GM18861 (cell line): ENCODE data around the gene MSH2.
"Not testable (repeated sequence)": the region's sequence is repeated elsewhere in the genome, so short reads cannot be mapped to it uniquely, and the experiment has no call there.

Experiments
- ATAC-seq: cut with Tn5 transposase; IDR thresholded peaks from one replicate; pipeline ENCODE4 v1.9.1; 2021; ENCODE audit not compliant: unreplicated experiment

MSH2 gene

DNA sequence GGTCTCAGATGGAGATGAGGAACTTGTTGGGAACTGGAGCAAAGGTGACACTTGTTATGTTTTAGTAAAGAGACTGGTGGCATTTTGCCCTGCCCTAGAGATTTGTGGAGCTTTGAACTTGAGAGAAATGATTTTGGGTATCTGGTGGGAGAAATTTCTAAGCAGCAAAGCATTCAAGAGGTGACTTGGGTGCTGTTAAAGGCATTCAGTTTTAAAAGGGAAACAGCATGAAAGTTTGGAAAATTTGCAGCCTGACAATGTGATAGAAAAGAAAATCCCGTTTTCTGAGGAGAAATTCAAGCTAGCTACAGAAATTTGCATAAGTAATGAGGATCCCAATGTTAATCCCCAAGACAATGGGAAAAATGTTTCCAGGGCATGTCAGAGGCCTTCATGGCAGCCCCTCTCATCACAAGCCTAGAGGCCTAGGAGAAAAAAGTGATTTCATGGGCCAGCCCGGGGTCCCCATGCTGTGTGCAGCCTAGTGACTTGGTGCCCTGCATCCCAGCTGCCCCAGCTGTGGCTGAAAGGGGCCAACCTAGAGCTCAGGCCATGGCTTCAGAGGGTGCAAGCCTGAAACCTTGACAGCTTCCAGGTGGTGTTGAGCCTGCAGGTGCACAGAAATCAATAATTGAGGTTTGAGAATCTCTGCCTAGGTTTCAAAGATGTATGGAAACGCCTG lies 3.8 kb downstream of the MSH2 start:
- ATAC-seq = not testable (repeated sequence)

DNA sequence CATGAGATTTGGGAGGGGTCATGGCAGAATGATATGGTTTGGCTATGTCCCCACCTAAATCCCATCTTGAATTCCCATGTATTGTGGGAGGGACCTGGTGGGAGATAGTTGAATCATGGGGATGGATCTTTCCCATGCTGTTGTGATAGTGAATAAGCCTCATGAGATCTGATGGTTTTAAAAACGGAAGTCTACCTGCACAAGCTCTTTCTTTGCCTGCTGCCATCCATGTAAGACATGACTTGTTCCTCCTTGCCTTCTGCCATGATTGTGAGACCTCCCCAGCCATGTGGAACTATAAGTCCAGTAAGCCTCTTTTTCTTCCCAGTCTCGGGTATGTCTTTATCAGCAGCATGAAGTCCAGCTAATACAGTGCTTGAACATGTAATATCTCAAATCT lies 5.0 kb downstream of the MSH2 start:
- not testable (repeated sequence) for ATAC-seq

DNA sequence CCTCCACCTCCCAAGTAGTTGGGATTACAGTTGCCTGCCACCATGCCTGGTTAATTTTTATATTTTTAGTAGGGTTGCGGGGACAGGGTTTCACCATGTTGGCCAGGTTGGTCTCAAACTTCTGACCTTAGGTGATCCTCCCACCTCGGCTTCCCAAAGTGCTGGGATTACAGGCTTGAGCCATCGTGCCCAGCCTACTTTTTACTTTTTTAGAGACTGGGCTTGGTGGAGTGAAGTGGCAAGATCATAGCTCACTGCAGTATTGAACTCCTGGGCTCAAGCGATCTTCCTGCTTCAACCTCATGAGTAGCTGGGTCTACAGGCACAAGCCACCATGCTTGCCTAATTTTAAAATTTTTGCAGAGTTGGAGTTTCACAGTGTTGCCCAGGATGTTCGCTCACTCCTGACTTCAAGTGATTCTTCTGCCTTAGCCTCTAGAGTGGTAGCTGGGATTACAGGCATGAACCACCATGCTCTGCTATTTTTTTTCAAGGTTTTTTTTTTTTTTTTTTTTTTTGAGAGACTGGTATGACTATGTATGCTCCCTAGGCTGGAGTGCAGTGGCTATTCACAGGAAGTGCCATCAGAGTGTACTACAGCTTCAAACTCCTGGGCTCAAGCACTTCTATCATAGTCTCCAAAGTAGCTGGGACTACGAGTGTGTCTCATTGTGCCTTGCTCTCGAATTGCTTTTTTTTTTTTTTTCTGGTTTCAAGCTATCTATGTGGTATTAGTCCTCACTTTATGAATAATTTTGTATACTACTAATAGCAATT lies 11.9 kb downstream of the MSH2 start:
- ATAC-seq = no peak

DNA sequence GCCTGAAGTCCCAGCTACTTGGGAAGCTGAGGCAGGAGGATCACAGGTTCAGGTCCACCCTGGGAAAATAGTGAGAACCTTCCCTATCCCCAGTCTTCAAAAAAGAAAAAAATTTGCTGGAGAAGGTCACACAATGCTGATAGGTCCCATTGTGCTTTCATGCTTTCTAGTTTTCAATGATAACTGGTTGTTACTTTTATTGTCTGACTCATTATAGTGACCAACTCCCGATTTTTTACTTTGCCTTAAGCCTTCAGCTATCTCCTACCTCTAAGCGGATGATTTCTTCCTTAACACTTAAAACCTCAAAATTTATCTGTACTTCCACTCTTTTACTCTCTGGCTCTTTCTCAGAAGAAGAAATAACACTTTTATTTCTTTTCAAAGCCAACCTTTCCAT lies 17.3 kb downstream of the MSH2 start:
- no peak for ATAC-seq

DNA sequence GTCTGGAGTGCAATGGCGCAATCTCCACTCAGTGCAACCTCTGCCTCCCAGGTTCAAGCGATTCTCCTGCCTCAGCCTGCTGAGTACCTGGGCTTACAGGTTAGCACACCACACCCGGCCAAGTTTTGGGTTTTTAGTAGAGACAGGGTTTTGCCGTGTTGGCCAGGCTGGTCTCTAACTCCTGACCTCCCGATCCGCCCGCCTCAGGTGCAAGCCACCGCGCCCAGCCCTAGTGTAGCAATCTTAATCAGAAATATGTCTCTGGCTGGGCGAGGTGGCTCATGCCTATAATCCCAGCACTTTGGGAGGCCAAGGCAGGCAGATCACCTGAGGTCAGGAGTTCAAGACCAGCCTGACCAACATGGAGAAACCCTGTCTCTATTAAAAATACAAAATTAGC lies 17.7 kb downstream of the MSH2 start:
- ATAC-seq = not testable (repeated sequence)

DNA sequence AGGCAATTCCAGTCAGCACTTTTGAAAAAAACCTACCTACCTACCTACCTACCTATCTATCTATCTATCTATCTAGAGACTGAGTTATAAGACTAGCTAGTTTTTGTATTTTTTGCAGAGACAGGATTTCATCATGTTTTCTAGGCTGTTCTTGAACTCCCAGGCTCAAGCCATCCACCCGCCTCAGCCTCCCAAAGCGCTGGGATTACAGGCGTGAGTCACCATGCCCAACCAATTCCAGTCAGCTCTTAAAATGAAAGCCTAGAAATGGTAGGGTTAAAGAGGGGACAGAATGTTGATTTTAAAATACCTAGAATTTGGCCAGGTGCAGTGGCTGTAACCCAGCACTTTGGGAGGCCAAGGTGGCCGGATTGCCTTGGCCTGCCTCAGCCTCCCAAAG lies 19.1 kb downstream of the MSH2 start:
- no peak for ATAC-seq

DNA sequence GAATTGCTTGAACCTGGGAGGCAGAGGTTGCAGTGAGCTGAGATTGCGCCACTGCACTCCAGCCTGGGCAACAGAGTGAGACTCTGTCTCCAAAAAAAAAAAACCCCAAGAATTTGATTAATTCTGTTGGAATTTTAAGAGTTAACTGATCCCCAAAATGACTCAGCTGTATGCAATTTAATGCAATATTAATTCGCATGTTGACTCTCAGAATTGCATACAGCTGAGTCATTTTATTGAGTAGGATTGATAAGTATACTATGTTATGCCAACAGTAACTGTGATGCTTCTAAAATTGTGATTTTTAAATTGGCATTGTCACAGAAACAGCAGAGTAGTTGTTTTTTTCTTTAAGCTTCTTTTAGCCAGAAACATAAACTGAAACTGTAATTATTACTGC lies 19.6 kb downstream of the MSH2 start:
- no peak for ATAC-seq

DNA sequence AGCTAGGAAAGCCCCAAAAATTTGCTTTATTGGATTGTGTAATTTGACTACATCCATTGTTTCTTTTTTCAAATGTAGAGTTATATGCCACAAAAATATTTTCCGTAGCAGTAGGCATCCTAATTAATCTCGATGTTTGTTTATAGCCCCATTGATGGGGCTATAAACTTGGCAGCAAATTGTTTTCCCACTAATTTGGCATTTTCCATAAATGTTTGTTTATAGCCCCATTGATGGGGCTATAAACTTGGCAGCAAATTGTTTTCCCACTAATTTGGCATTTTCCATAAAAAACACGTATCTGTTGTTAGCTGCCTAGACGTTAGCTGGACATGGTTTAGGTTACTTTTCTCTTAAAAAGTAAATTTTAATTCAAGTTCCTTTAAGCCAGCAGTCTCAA lies 23.8 kb downstream of the MSH2 start:
- ATAC-seq = no peak

DNA sequence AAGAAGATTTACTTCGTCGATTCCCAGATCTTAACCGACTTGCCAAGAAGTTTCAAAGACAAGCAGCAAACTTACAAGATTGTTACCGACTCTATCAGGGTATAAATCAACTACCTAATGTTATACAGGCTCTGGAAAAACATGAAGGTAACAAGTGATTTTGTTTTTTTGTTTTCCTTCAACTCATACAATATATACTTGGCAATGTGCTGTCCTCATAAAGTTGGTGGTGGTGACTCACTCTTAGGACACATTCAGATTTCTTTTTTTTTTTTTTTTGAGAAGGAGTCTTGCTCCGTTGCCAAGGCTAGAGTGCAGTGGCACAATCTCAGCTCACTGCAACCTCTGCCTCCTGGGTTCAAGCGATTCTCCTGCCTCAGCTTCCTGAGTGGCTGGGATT lies 26.8 kb downstream of the MSH2 start:
- no peak for ATAC-seq

DNA sequence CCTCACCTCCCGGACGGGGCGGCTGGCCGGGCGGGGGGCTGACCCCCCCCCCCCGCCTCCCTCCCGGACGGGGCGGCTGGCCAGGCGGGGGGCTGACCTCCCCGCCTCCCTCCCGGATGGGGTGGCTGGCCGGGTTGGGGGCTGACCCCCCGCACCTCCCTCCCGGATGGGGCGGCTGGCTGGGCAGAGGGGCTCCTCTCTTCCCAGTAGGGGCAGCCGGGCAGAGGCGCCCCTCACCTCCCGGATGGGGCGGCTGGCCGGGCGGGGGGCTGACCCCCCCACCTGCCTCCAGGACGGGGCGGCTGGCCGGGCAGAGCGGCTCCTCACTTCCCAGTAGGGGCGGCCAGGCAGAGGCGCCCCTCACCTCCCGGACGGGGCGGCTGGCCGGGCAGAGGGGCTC lies 30.1 kb downstream of the MSH2 start:
- ATAC-seq = not testable (repeated sequence)

DNA sequence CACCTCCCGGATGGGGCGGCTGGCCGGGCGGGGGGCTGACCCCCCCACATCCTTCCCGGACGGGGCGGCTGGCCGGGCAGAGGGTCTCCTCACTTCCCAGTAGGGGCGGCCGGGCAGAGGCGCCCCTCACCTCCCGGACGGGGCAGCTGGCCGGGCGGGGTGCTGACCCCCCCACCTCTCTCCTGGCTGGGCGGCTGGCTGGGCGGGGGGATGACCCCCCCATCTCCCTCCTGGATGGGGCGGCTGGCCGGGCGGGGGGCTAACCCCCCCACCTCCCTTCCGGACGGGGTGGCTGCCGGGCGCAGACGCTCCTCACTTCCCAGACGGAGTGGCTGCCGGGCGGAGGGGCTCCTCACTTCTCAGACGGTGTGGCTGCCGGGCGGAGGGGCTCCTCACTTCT lies 30.5 kb downstream of the MSH2 start:
- ATAC-seq = not testable (repeated sequence)

DNA sequence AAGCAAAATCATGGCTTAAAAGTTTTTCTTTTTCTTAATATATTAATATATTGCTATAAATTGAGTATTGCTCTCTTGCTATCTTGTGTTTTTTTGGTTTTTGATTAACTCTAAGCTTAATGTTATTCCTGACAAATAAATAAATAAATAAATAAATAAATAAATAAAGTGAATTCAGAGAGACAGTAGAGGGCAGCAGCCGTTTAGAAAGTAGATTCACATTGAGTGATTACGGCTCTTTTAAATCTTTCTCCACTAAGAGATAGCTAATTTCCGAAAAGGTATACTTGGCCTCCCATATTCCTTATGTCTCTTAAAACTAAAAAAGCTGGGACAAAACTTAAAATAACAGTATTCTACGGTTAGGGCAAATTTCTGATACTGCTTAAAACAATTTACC lies 34.3 kb downstream of the MSH2 start:
- ATAC-seq = no peak

DNA sequence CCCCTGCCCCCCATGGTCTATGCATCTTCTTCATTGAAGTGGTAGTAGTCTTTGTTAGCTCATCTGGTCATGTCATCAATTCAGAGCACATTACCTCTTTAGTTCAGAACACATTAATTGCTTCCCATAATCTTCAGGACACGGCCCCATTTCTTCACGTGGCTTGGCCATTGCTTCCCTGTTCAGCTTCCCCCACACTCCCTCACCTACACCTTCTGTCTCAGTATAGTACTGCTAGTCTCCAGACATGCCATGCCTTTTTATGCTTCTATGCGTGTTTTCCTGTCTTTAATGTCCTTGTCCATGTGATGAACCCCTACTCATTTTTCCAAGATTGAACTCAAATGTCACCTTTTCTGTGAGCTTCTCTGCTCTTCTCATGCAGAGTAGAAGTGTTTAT lies 35.1 kb downstream of the MSH2 start:
- no peak for ATAC-seq

DNA sequence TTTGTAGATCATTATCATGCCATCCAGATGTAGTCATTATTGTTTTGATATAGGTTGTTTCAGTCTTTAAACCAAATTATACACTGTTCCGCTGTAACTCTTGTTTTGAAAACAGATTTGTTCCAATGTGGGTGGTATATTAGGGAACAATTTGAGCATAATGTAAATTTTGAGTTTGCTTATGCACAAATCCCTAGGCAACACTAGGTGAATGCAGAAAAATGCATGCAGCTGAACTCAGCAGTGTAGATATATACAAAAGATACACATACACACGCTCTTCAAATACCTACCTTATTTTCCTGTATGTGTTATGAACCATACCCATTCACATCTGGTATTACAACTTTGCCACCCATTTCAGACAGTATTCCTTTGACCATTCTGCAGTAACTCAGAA lies 35.8 kb downstream of the MSH2 start:
- ATAC-seq = no peak

DNA sequence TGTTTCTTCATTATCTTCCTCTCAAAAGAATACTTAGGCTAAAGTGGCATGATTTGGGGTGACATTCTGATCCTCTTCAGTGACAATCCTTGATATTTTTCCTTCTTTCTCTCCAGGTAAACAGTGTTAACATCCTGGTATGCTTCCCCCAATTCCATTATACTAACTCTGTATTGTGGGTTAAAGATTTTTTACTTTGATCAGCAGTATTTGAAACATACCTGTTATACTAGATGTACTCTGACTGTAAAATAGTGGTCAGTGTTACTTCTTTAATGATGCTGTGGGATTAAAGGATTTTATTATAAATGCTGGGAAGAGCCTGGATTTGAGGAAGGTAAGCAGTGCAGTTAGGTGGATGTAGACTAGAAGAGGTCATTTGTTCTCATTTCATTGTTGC lies 48.8 kb downstream of the MSH2 start:
- ATAC-seq = no peak

DNA sequence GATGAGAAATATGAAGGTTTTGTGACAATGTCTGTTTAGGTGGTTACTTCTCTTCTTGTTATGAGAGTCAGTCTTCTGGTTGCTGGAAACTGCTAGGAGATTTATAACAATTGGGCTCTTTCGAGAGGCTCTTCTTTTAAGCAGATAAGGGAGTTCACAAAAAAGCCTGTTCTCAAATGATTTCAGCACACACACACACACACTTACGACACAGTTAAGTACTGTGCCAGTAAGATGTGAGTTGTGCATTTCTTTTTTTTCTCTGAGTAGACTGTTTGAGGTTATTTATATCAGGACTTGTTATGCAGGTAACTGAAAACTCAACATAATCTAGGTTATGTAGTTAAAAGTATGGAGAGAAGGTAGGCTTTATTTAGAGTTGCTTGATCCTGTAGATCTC lies 49.8 kb downstream of the MSH2 start:
- ATAC-seq = no peak

DNA sequence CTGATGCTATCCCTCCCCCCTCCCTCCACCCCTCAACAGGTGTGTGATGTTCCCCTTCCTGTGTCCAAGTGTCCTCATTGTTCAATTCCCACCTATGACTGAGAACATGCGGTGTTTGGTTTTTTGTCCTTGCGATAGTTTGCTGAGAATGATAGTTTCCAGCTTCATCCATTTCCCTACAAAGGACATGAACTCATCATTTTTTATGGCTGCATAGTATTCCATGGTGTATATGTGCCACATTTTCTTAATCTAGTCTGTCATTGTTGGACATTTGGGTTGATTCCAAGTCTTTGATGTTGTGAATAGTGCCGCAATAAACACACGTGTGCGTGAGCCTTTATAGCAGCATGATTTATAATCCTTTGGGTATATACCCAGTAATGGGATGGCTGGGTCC lies 51.9 kb downstream of the MSH2 start:
- ATAC-seq = not testable (repeated sequence)

DNA sequence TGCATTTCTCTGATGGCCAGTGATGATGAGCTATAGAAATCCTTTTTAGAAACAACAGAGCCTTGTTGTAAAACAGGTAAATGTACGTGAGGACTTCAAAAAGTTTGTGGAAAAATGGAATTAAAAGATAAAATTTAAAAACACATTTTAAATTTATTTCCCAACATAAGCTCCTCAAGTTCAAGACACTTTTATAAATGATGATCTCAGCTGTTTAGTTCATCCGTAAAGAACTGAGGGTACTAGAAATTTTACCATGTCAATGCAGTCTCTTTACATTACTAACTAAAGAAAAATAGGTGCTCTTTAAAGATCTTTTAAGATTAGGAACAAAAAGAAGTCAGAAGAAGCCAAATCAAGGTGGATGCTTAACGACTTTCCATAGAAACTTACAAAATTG lies 52.5 kb downstream of the MSH2 start:
- ATAC-seq = no peak

DNA sequence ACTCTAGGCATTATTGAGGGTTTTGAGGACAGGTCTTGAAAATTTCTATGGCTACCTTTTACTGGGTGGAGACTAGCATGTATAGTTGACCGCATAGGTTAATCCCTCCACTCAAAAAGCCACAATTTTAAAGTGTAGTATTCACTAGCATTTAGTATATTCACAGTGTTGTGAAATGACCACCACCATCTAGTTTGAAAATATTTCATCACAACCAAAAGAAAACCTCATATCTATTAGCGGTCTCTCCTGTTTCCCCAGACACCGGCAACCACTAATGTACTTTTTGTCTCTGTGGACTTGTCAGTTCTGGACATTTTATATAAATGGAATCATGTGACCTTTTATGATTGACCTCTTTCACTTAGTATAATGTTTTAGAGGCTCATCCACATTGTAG lies 53.9 kb downstream of the MSH2 start:
- no peak for ATAC-seq

DNA sequence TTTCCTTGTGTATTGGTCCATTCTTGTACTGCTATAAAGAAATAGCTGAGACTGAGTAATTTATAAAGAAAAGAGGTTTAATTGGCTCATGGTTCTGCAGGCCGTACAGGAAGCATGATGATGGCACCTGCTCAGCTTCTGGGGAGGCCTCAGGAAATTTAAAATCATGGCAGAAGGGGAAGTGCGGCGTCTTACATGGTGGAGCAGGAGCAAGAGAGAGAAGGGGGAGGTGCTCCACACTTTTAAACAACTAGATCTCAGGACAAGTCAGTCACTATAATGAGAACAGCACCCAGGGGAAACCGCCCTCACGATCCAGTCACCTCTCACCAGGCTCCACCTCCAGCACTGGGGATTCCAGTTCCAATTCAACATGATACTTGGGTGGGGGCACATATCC lies 54.3 kb downstream of the MSH2 start:
- no peak for ATAC-seq

DNA sequence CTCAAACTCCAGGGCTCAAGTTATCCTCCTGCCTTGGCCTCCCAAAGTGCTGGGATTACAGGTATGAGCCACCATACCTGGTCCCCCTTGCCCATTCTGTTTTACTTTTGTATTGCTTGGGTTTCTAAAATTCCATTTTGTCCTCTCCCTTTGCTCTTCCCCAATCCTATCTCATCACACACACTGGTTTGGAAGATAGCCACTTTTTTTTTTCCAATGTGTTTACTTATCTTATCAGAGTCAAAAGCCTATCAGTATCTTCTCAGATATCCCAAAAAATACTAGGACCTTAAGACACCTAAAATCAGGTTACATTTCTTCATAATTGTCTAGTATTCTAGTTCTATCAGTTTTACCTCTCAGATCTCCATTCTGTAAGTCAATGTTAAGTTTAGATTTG lies 56.1 kb downstream of the MSH2 start:
- no peak for ATAC-seq

DNA sequence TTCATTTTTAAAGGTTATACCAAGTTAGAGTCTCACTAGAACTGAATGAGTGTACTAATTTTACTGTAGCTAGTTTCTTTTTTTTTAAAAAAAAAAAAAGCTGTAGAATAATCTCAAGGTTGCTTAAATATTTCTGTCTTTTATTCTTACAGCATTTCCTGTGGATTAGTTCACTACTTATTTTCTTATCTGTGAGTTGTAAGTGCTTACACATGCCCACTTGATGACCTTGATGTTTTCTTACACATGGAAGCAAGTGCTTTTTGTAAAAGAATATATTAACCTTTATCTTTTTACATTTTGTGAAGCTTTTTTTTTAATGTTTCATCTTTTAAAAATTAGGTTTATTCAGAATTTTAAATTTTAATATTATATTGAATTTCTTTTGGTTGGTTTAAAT lies 57.8 kb downstream of the MSH2 start:
- no peak for ATAC-seq
